Activated CD4-positive, alpha-beta T cell treated with anti-CD3 and anti-CD28 coated beads, Interleukin-2, Interleukin-6, amounts not matched to agents 100 ng/mL and 50 ng/mL, durations not matched to agents 16 hours and 8 hours (primary cell): ENCODE results near the gene NDUFV1.
"Not testable (repeated sequence)": the region's sequence is repeated elsewhere in the genome, so short reads cannot be mapped to it uniquely, and the experiment has no call there.

Source experiments
- DNase-seq: peaks from one replicate; pipeline ENCODE4 v3.0.0-alpha.2; 2020

The NDUFV1 gene

DNA sequence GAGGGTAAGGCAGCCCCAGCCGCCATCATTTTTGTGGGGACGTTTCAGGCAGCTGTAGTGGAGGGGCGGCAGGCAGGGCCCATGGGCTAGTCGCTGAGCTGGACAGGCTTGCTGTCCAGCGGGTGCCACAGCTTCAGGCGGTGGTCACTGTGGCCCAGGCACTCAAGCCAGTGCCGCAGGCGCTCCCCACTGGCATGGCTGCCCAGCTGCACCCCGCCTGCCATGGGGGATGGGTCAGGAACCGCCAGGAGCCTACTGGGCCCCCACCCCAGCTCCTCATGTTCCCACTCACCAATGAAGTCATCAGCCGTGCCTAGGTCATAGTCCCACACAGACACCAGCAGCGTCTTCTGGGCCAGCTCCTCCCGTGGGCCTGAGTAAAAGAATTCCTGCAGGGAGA is 6.0 kb downstream of the NDUFV1 start:
- no peak for DNase-seq

DNA sequence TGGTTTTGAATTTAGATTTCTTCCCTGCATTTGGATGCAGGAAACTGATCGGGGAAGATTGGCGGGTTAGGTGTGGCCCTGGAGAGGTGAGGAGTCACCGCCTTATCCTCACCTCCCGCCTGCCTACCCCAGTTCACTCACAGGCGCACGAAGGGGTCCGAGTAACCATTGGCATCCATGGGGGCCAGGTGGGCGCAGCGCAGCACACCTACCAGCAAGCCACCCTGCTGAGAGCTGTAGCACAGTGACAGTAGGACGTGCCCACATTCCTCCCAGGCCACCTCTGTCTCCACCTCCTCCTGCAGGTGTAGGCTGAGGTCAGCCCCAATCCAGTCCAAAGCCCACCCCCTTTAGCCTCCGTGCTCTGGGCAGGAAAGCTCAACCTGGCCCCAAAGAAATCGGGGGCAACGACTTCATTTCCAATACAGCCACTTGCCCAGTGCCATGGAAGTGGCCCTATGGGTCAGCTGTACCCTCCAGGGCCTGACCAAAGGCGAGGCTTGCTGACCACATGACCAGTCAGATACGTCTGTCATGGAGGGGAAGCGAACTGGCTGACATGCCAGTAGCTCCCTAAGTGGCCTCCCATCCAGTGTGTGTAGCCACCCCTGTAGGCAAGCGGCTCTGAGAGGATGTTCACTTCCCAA is 6.7 kb downstream of the NDUFV1 start:
- no peak for DNase-seq

DNA sequence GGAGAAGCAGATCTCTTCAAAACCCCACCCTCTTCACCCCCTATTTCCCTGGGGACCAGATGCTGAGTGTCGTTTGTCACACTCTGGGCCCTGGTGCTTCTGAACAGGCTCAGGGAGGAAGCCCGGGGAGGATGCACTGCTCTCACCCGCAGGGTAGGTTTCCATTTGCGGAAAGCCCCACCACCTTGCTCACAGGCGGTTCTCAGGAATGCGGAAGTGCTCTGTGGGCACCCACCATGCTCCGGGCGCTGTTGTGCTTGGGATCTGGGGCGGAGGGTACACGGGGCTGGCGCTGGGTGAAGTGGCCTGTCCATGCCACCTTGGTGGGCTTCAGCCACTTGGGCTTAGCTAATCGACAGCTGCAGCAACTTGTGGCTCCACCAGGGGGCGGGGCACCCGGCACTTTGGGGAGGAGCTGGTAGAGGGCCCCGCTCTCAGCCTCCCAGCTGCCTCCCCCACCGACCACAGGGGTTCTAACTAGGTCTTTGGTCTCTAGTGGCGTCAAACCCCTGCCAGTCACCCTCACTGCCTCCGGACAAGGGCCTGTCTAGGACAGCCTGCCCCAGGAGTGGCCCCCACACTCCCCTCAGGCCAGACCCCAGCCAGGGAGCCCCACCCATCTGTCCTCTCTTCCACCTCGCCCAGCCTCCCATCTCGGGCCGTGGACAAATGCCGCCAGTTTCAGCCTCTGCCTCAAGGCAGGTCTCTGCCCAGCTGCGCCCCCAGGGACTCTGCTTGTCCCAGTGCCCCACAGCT is 7.4 kb downstream of the NDUFV1 start:
- DNase-seq, result peak; percentile 87

DNA sequence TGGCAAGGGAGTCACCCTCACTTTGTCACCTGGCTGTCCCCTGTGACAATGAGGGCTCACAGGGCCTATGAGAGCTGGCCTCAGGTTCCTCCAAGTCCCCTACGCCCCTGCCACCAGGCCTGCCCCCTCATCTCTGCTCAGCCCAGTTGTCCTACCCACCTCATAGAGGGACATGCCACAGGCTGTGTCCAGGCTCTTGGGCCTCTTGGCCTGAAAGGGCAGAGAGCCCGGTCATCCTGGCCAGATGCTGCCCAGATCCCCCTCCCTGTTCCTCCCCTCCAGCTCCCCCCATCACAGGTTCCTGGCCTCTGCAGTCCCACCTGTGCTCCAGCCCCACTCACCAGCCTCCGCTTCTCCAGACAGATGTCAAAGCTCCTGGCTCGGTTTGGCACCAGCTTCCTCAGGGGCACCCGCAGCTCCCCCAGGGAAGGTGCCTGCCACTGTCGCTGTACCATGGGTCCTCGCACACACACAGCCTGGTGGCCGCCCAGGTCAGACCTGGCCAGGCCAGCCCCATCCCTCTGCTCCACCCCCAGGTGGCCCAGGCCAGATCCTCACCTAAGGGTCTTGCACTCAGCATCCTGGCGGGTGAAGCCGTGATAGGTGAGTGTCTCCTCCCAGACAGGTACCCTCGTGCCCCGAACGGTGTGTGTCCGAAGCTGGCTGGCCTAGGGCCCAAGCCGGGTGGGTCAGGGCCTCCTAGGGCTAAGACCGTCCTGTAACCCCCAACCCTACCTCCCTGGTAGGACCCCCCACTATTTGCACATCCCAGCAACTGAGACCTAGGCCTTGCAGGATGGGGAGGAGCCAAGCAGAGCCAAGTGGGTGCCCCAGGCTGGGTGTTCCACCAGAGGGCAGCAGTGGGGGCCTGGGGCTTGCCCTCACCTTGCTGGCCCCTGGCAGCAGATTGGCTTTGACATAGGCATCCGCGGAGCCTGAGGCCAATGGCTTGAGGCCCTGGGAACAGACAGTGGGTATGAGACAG is 8.3 kb downstream of the NDUFV1 start:
- DNase-seq, result peak; percentile 83

DNA sequence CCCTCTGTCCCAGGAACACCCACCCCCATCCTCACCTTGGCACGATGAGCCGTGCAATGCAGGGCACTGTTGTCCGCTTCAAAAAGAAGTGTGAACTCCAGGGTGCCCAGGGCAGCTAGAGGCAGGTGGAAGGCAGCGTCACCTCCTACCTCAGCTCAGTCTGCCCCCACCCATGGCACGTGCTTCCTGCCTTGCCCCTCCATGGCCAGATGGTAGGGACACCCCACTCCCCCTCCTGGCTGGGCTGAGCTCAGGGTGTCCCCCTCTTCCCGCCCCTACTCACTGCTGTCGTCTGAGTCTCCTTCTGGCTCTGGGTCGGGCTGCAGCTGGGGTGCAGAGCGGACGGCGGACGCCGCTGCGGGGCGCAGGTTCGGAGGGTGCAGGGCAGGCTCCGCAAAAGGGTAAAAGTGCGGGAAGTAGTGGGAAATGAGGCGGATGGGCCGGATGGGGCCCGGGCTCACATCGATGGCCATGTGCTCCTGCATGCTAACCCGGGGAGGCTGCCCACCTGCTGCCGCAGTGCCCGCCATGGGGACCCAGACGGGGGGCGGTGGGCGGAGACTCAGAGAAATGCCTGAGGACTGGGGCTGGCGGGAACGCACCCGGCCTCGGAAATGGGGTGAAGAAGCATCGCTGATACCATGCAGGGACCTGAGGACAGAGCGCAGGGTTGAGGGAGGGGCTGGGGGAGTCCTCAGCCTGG is 9.1 kb downstream of the NDUFV1 start:
- no peak for DNase-seq

DNA sequence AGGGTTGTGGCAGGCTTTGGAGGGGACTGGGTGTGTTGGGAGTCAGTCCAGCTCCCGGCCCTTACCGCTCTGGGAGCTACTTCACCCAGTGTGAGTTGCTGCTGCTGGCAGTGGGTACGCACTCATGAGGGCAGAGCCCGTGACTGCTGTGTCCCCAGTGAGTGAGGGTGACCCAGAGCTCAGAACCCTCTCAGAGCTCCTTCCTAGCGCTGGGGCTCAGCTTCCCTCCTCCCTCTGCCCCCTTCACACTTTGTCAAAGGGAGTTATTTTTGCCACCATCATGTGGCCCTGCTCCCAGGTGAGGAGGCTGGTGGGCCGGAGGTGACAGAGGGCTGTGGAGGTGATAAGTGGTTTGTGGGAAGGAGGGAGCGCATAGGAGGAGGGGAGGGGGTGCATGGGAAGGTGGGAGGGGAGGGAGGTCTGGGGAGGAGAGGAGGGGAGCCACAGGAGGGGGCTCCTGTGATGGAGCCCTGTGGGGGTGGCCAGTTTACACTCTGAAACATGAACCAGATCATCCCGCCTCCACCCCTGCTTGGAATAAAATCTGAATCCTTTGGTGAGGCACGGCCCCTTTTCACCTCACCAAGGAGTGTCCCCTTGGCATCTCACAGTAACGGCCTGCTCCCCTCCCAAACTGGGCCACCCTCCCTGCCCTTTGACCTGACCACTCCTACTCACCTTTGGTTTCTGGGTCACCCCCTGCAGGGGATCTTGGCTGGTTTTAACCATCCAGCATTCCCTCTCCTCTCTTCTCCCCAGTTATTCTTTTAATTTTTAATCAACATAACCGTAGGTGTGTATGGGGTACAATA is 9.9 kb downstream of the NDUFV1 start:
- no peak for DNase-seq

DNA sequence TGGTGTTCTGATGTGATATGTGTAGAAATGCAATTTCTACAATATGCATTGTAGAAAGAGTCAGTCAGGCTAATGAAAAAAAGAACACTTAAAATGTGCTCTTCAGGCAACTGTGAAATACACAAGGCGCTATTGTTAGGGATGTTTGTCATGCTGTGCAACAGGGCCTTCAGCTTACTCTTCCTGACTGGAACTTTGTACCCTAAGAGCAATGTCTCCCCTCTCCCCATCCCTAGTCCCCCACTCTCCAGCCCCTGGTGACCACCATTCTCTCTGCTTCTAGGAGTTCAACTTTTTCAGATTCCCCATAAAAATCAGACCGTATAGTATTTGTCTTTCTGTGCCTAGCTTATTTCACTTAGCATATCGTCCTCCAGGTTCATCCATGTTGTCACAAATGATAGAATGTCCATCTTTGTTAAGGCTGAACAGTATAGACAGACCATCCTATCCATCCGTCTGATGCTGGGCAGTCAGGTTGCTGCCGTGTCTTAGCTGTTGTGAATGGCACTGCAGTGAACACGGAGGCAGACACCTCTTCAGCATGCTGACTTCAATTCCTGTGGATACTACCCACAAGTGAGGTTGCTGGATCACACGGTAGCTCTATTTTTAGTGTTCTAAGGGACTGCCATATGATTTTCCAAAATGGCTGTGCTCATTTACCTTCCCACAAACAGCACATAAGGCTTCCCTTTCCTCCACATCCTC is 10.7 kb downstream of the NDUFV1 start:
- DNase-seq, result no peak

DNA sequence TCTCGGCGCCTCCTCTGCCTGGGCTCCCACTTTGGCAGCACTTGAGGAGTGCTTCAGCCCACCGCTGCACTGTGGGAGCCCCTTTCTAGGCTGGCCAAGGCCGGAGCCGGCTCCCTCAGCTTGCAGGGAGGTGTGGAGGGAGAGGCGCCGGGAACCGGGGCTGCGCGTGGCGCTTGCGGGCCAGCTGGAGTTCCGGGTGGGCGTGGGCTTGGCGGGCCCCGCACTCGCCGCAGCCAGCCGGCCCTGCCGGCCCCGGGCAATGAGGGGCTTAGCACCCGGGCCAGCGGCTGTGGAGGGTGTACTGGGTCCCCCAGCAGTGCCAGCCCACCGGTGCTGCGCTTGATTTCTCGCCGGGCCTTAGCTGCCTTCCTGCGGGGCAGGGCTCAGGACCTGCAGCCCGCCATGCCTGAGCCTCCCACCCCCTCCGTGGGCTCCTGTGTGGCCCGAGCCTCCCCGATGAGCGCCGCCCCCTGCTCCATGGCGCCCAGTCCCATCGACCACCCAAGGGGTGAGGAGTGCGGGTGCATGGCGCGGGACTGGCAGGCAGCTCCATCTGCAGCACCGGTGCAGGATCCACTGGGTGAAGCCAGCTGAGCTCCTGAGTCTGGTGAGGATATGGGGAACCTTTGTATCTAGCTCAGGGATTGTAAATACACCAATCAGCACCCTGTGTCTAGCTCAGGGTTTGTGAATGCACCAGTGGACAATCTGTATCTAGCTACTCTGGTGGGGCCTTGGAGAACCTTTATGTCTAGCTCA is 12.3 kb downstream of the NDUFV1 start:
- DNase-seq, result not testable (repeated sequence)

DNA sequence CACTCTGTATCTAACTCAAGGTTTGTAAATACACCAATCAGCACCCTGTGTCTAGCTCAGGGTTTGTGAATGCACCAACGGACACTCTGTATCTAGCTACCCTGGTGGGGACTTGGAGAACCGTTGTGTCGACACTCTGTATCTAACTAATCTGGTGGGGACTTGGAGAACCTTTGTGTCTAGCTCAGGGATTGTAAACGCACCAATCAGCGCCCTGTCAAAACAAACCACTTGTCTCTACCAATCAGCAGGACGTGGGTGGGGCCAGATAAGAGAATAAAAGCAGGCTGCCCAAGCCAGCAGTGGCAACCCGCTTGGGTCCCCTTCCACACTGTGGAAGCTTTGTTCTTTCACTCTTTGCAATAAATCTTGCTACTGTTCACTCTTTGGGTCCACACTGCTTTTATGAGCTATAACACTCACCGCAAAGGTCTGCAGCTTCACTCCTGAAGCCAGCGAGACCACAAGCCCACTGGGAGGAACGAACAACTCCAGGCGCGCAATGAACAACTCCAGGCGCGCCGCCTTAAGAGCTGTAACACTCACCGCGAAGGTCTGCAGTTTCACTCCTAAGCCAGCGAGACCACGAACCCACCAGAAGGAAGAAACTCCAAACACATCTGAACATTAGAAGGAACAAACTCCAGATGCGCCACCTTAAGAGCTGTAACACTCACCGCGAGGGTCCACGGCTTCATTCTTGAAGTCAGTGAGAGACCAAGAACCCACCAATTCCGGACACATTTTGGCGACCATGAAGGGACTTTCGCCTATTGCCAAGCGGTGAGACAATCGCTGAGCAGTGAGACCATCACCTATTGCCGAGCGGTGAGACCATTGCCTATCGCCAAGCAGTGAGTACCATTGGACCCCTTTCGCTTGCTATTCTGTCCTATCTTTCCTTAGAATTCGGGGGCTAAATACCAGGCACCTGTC is 13.2 kb downstream of the NDUFV1 start:
- not testable (repeated sequence) for DNase-seq

DNA sequence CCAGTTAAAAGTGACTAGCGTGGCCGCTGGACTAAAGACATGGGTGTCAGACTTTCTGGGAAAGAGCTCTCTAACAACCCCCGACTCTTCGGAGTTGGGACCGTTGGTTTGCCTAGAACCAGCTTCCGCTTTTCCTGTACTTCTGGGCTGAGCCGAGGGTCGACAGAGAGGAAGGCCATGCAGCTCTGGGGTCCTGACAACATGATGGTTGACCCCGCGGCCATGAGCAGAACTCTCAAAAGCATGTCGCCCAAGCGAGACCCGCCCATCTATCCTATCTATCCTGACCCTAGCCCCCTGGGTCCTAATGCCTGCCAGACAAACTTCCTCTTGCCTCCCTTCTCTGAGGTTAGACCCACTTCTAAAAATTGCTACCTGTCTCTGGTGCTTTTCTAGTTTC is 13.9 kb downstream of the NDUFV1 start:
- not testable (repeated sequence) for DNase-seq

DNA sequence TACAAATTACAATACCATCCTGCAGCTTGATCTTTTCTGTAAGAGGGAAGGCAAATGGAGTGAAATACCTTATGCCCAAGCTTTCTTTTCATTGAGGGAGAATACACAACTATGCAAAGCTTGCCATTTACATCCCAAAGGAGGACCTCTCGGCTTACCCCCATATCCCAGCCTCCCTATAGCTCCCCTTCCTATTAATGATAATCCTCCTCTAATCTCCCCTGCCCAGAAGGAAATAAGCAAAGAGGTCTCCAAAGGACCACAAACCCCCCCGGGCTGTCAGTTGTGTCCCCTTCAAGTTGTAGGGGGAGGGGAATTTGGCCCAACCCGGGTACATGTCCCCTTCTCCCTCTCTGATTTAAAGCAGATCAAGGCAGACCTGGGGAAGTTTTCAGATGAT is 15.2 kb downstream of the NDUFV1 start:
- not testable (repeated sequence) for DNase-seq

DNA sequence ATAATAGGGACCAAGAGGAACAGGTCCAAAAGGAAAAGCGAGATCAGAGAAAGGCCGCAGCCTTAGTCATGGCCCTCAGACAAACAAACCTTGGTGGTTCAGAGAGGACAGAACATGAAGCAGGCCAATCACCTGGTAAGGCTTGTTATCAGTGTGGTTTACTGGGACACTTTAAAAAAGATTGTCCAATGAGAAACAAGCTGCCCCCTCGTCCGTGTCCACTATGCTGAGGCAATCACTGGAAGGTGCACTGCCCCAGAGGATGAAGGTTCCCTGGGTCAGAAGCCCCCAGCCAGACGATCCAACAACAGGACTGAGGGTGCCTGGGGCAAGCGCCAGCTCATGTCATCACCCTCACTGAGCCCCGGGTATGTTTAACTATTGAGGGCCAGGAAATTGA is 16.2 kb downstream of the NDUFV1 start:
- not testable (repeated sequence) for DNase-seq

DNA sequence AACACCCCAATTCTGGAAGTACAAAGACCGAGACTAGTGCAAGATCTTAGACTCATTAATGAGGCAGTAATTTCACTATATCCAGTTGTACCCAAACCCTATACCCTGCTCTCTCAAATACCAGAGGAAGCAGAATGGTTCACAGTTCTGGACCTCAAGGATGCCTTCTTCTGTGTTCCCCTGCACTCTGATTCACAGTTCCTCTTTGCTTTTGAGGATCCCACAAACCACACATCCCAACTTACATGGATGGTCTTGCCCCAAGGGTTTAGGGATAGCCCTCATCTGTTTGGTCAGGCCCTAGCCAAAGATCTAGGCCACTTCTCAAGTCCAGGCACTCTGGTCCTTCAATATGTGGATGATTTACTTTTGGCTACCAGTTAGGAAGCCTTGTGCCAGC is 17.1 kb downstream of the NDUFV1 start:
- not testable (repeated sequence) for DNase-seq

DNA sequence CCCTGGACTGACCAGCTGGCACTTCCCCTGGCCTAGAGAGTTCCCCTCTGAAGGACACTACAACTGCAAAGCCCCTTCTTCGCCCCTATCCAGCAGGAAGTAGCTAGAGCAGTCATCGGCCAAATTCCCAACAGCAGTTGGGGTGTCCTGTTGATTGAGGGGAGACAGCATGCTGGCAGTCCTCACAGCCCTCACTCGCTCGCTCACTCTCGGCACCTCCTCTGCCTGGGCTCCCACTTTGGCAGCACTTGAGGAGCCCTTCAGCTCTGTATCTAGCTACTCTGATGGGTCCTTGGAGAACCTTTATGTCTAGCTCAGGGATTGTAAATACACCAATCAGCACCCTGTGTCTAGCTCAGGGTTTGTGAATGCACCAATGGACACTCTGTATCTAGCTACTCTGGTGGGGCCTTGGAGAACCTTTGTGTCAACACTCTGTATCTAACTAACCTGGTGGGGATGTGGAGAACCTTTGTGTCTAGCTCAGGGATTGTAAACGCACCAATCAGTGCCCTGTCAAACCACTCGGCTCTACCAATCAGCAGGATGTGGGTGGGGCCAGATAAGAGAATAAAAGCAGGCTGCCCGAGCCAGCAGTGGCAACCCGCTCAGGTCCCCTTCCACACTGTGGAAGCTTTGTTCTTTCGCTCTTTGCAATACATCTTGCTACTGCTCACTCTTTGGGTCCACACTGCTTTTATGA is 19.5 kb downstream of the NDUFV1 start:
- not testable (repeated sequence) for DNase-seq

DNA sequence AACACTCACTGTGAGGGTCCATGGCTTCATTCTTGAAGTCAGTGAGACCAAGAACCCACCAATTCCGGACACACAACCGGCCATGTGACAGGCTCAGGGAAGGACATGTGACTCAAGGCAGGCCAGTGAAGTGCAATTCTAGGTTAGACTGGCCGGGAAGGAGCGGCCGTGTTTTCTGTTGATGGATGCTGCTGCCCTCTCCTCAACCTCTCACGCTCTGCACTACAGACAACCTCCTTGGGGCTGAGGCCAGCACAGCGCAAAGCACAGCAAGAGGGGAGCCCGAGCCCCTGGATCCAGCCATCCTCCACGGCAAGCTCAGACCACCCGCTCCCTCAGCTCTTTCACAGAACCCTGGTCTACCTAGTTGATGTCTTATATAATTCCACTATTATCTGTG is 20.2 kb downstream of the NDUFV1 start:
- DNase-seq, result no peak

DNA sequence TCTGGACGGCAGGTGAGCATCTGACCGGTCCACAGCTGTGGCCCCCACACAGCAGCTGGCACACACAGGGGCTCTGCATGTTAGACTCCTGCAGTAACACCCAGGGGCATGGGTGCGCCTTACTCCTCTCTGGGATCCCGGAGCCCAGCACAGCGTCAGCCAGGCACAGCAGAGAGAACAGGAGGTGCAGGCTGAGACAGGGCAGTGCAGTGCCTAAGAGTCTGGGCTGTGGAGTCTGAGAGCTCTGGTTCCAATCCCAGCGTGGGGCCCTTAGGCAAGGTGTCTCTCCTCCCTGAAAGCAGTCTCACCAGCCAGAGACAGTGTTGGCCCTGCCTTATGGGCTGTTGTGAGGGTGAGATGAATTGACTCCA is 20.7 kb downstream of the NDUFV1 start:
- no peak for DNase-seq

DNA sequence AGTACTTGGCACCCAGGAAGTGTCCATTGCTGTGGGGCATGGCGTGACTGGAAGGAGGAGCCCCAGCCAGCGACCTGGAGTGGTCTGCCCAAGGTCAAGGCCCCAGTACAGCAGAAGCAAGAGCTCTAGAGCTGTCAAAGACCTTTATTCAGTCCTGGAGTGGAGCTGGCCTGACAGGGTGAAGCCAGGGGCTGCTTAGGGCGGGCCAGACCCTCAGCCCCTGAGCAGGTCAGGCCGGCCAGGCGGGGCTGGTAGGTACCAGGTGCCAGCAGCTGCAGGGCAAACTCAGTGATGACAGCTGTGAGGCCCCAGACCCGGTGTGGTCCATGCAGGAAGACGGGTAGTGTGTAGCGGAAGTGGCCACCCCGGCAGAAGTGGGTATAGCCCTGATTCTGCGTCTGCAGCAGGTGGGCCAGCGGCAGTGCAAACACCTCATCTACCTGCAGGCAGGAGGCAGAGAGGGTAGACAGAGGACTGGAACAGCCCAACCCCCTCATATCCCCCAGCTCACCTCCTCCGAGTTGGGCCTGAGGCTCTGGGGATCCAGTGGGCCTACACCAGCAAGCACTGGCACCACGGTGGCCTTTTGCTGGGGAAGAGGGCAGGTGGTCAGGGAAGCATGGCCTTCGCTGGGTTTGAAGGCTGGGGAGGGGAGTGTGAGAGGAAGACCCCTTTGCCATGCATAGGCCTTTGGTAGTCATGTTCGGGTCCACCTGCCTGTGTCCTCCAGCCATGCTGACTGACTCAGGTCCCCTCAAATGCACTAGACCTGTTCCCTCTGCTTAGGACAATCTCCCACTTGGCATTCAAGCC is 21.3 kb downstream of the NDUFV1 start:
- no peak for DNase-seq
